ENCODE measurements around the gene OTOR. TPM values are rescaled to one million over a fixed set of nuclear protein-coding genes. Genes with fewer than 3 reads are reported as not detected.
A peak's percentile ranks its signal among the peaks of the same experiment; 100 is the strongest.

The OTOR gene
- total and polyA plus RNA-seq, 2 of the 13 experiments (the other 11 are each of a cell fraction or from before 2014, with no cell fraction given), result not detected

GRCh38 chr20:16701296-16701695, 46.9 kb upstream of the OTOR start:
- POLR2A ChIA-PET, result no interaction called here
- 53% methylated on average over 3 of the region's 3 CpGs for WGBS (ENCODE audit: low lambda C conversion rate)
- TF ChIP-seq ZNF224 (CRISPR knock-in tag; IDR thresholded peaks at IDR 0.05) (no peak), CTCF (CRISPR knock-in tag; IDR thresholded peaks at IDR 0.05) (peak; percentile 56), STAG1 (CRISPR knock-in tag; IDR thresholded peaks at IDR 0.05) (peak; percentile 57), SMC3 (IDR thresholded peaks at IDR 0.05; ENCODE audit: low read length) (peak; percentile 47; the same call in 1 of the 2 replicates)
- ATAC-seq (peak; percentile 94), FAIRE-seq (peak; percentile 77), DNase-seq (ENCODE audit: low spot score) (peak; percentile 40)
- Histone ChIP-seq H2AFZ (ENCODE audit: low read length) (no peak overlapping the region), H3K36me3 (replicated peaks in 1 of 2; ENCODE audit: control insufficient read depth in 1 of 2, insufficient read depth in 2 of 2, low read length in 2 of 2) (no peaks in the 10 kb centered on the region), H3K79me2 (ENCODE audit: insufficient read depth, low read length) (no peaks in the 10 kb centered on the region), H3K4me2 (ENCODE audit: low read depth, low read length) (no peak overlapping the region), H3K27me3 (ENCODE audit: control insufficient read depth in 1 of 2, insufficient read depth in 2 of 2, low read length in 2 of 2) (peaks cover 0 to 14% of the 10 kb centered on the region in 2 experiments; a peak in 2 of 5 replicates), H3K4me1 (ENCODE audit: insufficient read depth, low read length) (no peaks in the 10 kb centered on the region), H3K9me3 (ENCODE audit: low read length) (peaks cover 8% of the 10 kb centered on the region), H3K4me3 (replicated peaks in 1 of 3; ENCODE audit: insufficient read depth in 1 of 3, low read depth in 2 of 3, low read length in 3 of 3) (no peak overlapping the region), H3K9ac (ENCODE audit: insufficient read depth, low read depth, low read length) (no peak overlapping the region), H3K27ac (ENCODE audit: extremely low read length, insufficient read depth, low read length) (no peak overlapping the region), H4K20me1 (ENCODE audit: insufficient read depth, low read length) (no peaks in the 10 kb centered on the region)
- BruUV-seq (replicated peaks), result no TSS peak
- intact Hi-C loops (cut with micrococcal nuclease; ENCODE audit: unreplicated experiment) (loop anchor here (1.0 kb wide), 1 partner anchor 60 kb away; no protein-coding TSS in a partner anchor), in situ Hi-C loops (cut with HindIII; ENCODE audit: extremely low pct_ligation_motif_present, low pct_unique_long_range_greater_than_20kb) (no loop called here)
- CTCF ChIA-PET (ENCODE audit: low intra/inter-chr PET ratio, low total read pairs), result interaction anchor here (0.6 to 1.6 kb wide), 2 partner anchors 58 to 60 kb away, joined by 3 to 11 read pairs; no protein-coding TSS in a partner anchor

- Histone ChIP-seq H3K27ac (ENCODE audit: extremely low read length, insufficient read depth, low read length) (no peak overlapping the region), H3K4me2 (ENCODE audit: low read depth, low read length) (no peak overlapping the region), H2AFZ (ENCODE audit: low read length) (no peak overlapping the region), H3K27me3 (ENCODE audit: control insufficient read depth in 1 of 2, insufficient read depth in 2 of 2, low read length in 2 of 2) (peaks cover 0 to 14% of the 10 kb centered on the region in 2 experiments; a peak in 3 of 5 replicates), H3K9ac (ENCODE audit: insufficient read depth, low read depth, low read length) (no peak overlapping the region), H3K36me3 (replicated peaks in 1 of 2; ENCODE audit: control insufficient read depth in 1 of 2, insufficient read depth in 2 of 2, low read length in 2 of 2) (no peaks in the 10 kb centered on the region), H4K20me1 (ENCODE audit: insufficient read depth, low read length) (no peaks in the 10 kb centered on the region), H3K9me3 (ENCODE audit: low read length) (peaks cover 14% of the 10 kb centered on the region), H3K4me1 (ENCODE audit: insufficient read depth, low read length) (no peaks in the 10 kb centered on the region), H3K79me2 (ENCODE audit: insufficient read depth, low read length) (no peaks in the 10 kb centered on the region), H3K4me3 (replicated peaks in 1 of 3; ENCODE audit: insufficient read depth in 1 of 3, low read depth in 2 of 3, low read length in 3 of 3) (no peak overlapping the region)
- in situ Hi-C loops (cut with HindIII; ENCODE audit: extremely low pct_ligation_motif_present, low pct_unique_long_range_greater_than_20kb) (no loop called here), intact Hi-C loops (cut with micrococcal nuclease; ENCODE audit: unreplicated experiment) (no loop called here)
- ChIA-PET CTCF (ENCODE audit: low intra/inter-chr PET ratio, low total read pairs) (interaction anchor here (1.4 kb wide), 1 partner anchor 57 kb away, joined by 4 read pairs; no protein-coding TSS in a partner anchor), POLR2A (no interaction called here)
- DNase-seq (ENCODE audit: low spot score) (no peak), FAIRE-seq (no peak), ATAC-seq (no peak)
- no peak for TF ChIP-seq ZNF615 (CRISPR knock-in tag; IDR thresholded peaks at IDR 0.05; ENCODE audit: borderline replicate concordance)
- no peak for TF ChIP-seq RAD21 (CRISPR knock-in tag; IDR thresholded peaks at IDR 0.05)
- no peak for TF ChIP-seq FOSL2 (CRISPR knock-in tag; IDR thresholded peaks at IDR 0.05)
- TF ChIP-seq ISL2 (CRISPR knock-in tag; IDR thresholded peaks at IDR 0.05), result no peak
- no peak for TF ChIP-seq GPN1 (CRISPR knock-in tag; IDR thresholded peaks at IDR 0.05; ENCODE audit: borderline replicate concordance)
- no peak for TF ChIP-seq IRF9 (CRISPR knock-in tag; IDR thresholded peaks at IDR 0.05; ENCODE audit: borderline replicate concordance)
- TF ChIP-seq HOXA9 (CRISPR knock-in tag; IDR thresholded peaks at IDR 0.05; ENCODE audit: borderline replicate concordance), result no peak
- no TSS peak for BruUV-seq (replicated peaks)
- 12% methylated on average over 4 of the region's 4 CpGs for WGBS (ENCODE audit: low lambda C conversion rate)
Observed at GRCh38 chr20:16703570-16703969, 44.6 kb upstream of the OTOR start.

All from HepG2 (cell line).